Smooth muscle cell (in vitro differentiated cells): ENCODE results near the gene PPP2R2C. TPM values are rescaled to one million over a fixed set of nuclear protein-coding genes. Genes with fewer than 3 reads are reported as not detected.

Source experiments
- DNase-seq: peaks from one replicate; lab custom pipeline; 2025; ENCODE audit not compliant: unreplicated experiment; lab: John Stamatoyannopoulos, UW
- H2AFZ ChIP-seq: fragments of 200-600 bp; sonication (generic); 2 replicates; pipeline ENCODE4 v1.6.0; 2016; ENCODE audit warnings: antibody characterized with exemption, low read depth, mild to moderate bottlenecking
- H3F3A ChIP-seq: fragments of 200-600 bp; sonication (generic); 2 replicates; pipeline ENCODE4 v1.6.0; 2017; ENCODE audit warnings: antibody characterized with exemption, low read depth
- H3K27ac ChIP-seq: fragments of 200-600 bp; sonication (generic); 2 replicates; pipeline ENCODE4 v1.5.1; 2016; ENCODE audit warnings: low read depth, mild to moderate bottlenecking
- H3K27me3 ChIP-seq: fragments of 200-600 bp; sonication (generic); 2 replicates; pipeline ENCODE4 v1.6.1; 2016; ENCODE audit warnings: low read depth, mild to moderate bottlenecking
- H3K36me3 ChIP-seq: fragments of 200-600 bp; sonication (generic); 2 replicates; pipeline ENCODE4 v1.5.1; 2016; ENCODE audit warnings: low read depth
- H3K4me1 ChIP-seq: fragments of 200-600 bp; sonication (generic); 2 replicates; pipeline ENCODE4 v1.5.1; 2016; ENCODE audit warnings: low read depth
- H3K4me2 ChIP-seq: fragments of 200-600 bp; sonication (generic); 2 replicates; pipeline ENCODE4 v1.6.0; 2016; ENCODE audit warnings: mild to moderate bottlenecking
- H3K4me3 ChIP-seq: fragments of 200-600 bp; sonication (generic); 2 replicates; pipeline ENCODE4 v1.5.1; 2016; ENCODE audit warnings: mild to moderate bottlenecking
- H3K79me2 ChIP-seq: fragments of 200-600 bp; sonication (generic); 2 replicates; pipeline ENCODE4 v1.6.0; 2016; ENCODE audit warnings: low read depth, mild to moderate bottlenecking
- H3K9ac ChIP-seq: fragments of 200-600 bp; sonication (generic); 2 replicates; pipeline ENCODE4 v1.6.0; 2016; ENCODE audit warnings: low read depth
- H3K9me3 ChIP-seq: fragments of 200-600 bp; sonication (generic); replicated peaks from 2 replicates; pipeline ENCODE4 v1.5.1; 2016; ENCODE audit warnings: low read depth
- H4K20me1 ChIP-seq: fragments of 200-600 bp; sonication (generic); 2 replicates; pipeline ENCODE4 v1.6.0; 2016; ENCODE audit warnings: low read depth
- CTCF ChIP-seq: fragments of 200-600 bp; sonication (generic); IDR thresholded peaks from 2 replicates; pipeline ENCODE4 v1.5.1; 2017; ENCODE audit warnings: borderline replicate concordance, mild to moderate bottlenecking, antibody characterized with exemption; ENCODE audit not compliant: insufficient read depth, poor library complexity, severe bottlenecking
- WGBS: methylation state at CpG from one replicate; pipeline ENCODE4 v1.1.7; 2016; ENCODE audit warnings: low lambda C conversion rate; 5-methylcytosine and 5-hydroxymethylcytosine counted together
- polyA plus RNA-seq: library from polyadenylated mRNA; unstranded; fragments of >200 nt; fragmentation: Nextera tagmentation; extraction: Ambion mirVana; gene quantifications from 2 replicates; pipeline ENCODE4 v1.2.1, GENCODE V29; 2016
- total RNA-seq: library from RNA; depleted of rRNA; stranded (reverse); fragments of >200 nt; gene quantifications from 2 replicates; pipeline ENCODE4 v1.2.3, GENCODE V29; 2014

PPP2R2C gene
- total and polyA plus RNA-seq, 2 experiments from 2014 or later = 0.54 to 1.8 TPM

- no peaks in the 10 kb centered on the region for H3K79me2 ChIP-seq
- no peaks in the 10 kb centered on the region for H3K36me3 ChIP-seq
- no peak for DNase-seq
- WGBS = 74% methylated on average over 5 of the region's 5 CpGs
- H3K4me2 ChIP-seq = no peak overlapping the region
- H3K4me3 ChIP-seq = no peak overlapping the region
- no peak for TF ChIP-seq CTCF
- H3K9me3 ChIP-seq = no peaks in the 10 kb centered on the region
- no peaks in the 10 kb centered on the region for H3K27me3 ChIP-seq
- no peaks in the 10 kb centered on the region for H3F3A ChIP-seq
- no peaks in the 10 kb centered on the region for H3K4me1 ChIP-seq
- no peaks in the 10 kb centered on the region for H4K20me1 ChIP-seq
- no peak overlapping the region for H2AFZ ChIP-seq
- no peak overlapping the region for H3K27ac ChIP-seq
- no peak overlapping the region for H3K9ac ChIP-seq
Measured at GRCh38 chr4:6425336-6425735, 47.1 kb downstream of the PPP2R2C start.

DNA sequence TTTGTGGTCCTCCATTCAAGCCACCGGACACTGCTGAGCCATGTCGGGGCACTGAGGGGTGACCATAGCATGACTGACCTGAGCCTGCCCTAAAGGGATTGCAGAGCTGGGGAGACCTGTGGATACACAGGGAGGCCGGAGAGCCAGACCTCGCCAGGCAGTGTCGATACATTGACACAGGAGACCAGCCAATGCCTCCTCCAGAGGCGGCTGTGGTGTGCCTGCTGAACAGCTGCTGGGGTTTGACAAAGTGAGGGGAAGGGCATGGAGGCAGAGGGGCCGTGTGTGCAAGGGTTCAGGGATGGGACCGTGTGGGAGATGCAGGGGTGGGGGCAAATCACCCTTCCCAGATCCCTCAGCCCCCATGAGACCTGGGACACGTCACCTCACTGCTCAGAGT is 48.0 kb downstream of the PPP2R2C start:
- Histone ChIP-seq H3K9ac (no peak overlapping the region), H3K36me3 (no peaks in the 10 kb centered on the region), H3K27me3 (no peaks in the 10 kb centered on the region), H3K4me3 (no peak overlapping the region), H2AFZ (no peak overlapping the region), H3K4me2 (no peak overlapping the region), H3K27ac (no peak overlapping the region), H3F3A (no peaks in the 10 kb centered on the region), H3K9me3 (no peaks in the 10 kb centered on the region), H3K4me1 (no peaks in the 10 kb centered on the region), H4K20me1 (no peaks in the 10 kb centered on the region), H3K79me2 (no peaks in the 10 kb centered on the region)
- 87% methylated on average over 9 of the region's 9 CpGs for WGBS
- TF ChIP-seq CTCF = no peak
- no peak for DNase-seq

GRCh38 chr4:6423575-6423974 is 48.8 kb downstream of the PPP2R2C start:
- H3K36me3 ChIP-seq = no peaks in the 10 kb centered on the region
- no peak overlapping the region for H3K4me2 ChIP-seq
- H3K4me3 ChIP-seq = no peak overlapping the region
- H3K79me2 ChIP-seq = no peaks in the 10 kb centered on the region
- no peak overlapping the region for H2AFZ ChIP-seq
- H3K27me3 ChIP-seq = no peaks in the 10 kb centered on the region
- H3K9ac ChIP-seq = no peak overlapping the region
- no peaks in the 10 kb centered on the region for H4K20me1 ChIP-seq
- no peak for TF ChIP-seq CTCF
- H3K9me3 ChIP-seq = no peaks in the 10 kb centered on the region
- H3K4me1 ChIP-seq = no peaks in the 10 kb centered on the region
- 93% methylated on average over 2 of the region's 2 CpGs for WGBS
- no peaks in the 10 kb centered on the region for H3F3A ChIP-seq
- H3K27ac ChIP-seq = no peak overlapping the region
- no peak for DNase-seq

GRCh38 chr4:6422866-6423265 is 49.5 kb downstream of the PPP2R2C start:
- no peak overlapping the region for H3K4me3 ChIP-seq
- no peak overlapping the region for H3K9ac ChIP-seq
- 96% methylated on average over 3 of the region's 3 CpGs for WGBS
- H4K20me1 ChIP-seq = no peaks in the 10 kb centered on the region
- no peak overlapping the region for H2AFZ ChIP-seq
- no peak for TF ChIP-seq CTCF
- no peak overlapping the region for H3K27ac ChIP-seq
- no peaks in the 10 kb centered on the region for H3K79me2 ChIP-seq
- H3K36me3 ChIP-seq = no peaks in the 10 kb centered on the region
- H3F3A ChIP-seq = no peaks in the 10 kb centered on the region
- H3K9me3 ChIP-seq = no peaks in the 10 kb centered on the region
- no peaks in the 10 kb centered on the region for H3K27me3 ChIP-seq
- H3K4me2 ChIP-seq = no peak overlapping the region
- H3K4me1 ChIP-seq = no peaks in the 10 kb centered on the region
- DNase-seq = no peak
